ENCODE results near the gene NKAIN2.

NKAIN2 gene

DNA sequence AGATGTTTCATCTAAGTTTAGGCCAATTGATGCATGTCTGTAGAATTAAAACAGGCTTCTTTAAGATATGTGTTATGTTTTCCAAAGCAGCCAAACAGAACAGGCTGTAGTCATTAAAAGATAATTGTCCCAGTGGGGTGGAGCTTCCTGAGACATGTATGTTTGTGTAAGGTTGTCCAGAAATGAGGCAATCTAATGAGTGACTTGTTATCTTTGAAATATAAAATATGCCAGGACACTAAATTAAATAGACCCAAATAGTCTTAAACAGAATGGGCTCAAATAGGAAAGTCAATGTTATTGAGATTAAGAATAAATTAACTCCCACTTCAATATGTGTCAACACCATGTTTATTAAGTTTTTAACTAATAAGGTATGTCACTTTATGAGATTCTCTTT is 953.9 kb downstream of the NKAIN2 start:
- Histone ChIP-seq H3K79me2 (ENCODE audit: control insufficient read depth, insufficient read depth, low read length, poor library complexity) (no peaks in the 10 kb centered on the region), H4K91ac (ENCODE audit: low read depth, low read length) (no peak overlapping the region), H2BK12ac (ENCODE audit: low read length) (no peak overlapping the region), H3K4me3 (ENCODE audit: low read depth, low read length) (no peak overlapping the region), H3K79me1 (ENCODE audit: low read length) (no peaks in the 10 kb centered on the region), H3K9me3 (ENCODE audit: insufficient read depth, low read depth, low read length) (no peaks in the 10 kb centered on the region), H3K4me1 (ENCODE audit: control insufficient read depth in 1 of 2, insufficient read depth in 2 of 2, low read length in 2 of 2) (no peaks in the 10 kb centered on the region), H3K9ac (ENCODE audit: low read length) (no peak overlapping the region), H3K18ac (ENCODE audit: low read length) (no peak overlapping the region), H4K12ac (ENCODE audit: low read depth, low read length) (no peak overlapping the region), H3K36me3 (ENCODE audit: control insufficient read depth in 1 of 2, insufficient read depth in 2 of 2, low read length in 2 of 2) (no peaks in the 10 kb centered on the region), H2BK120ac (ENCODE audit: insufficient read depth, low read length, poor library complexity) (no peak overlapping the region), H3K14ac (ENCODE audit: low read length) (no peak overlapping the region), H2AFZ (ENCODE audit: insufficient read depth, low read length, poor library complexity) (no peak overlapping the region), H3K4me2 (ENCODE audit: low read length) (no peak overlapping the region), H3K4ac (ENCODE audit: low read depth, low read length) (no peak overlapping the region), H2AK5ac (ENCODE audit: low read length) (no peak overlapping the region), H3K27me3 (ENCODE audit: insufficient read depth, low read length) (no peaks in the 10 kb centered on the region), H4K8ac (ENCODE audit: low read depth, low read length) (no peak overlapping the region), H3K27ac (ENCODE audit: low read depth, low read length) (no peak overlapping the region), H3K23ac (ENCODE audit: low read length) (no peak overlapping the region), H2BK5ac (ENCODE audit: low read depth, low read length, poor library complexity) (no peak overlapping the region)
- DNase-seq, result no peak

DNA sequence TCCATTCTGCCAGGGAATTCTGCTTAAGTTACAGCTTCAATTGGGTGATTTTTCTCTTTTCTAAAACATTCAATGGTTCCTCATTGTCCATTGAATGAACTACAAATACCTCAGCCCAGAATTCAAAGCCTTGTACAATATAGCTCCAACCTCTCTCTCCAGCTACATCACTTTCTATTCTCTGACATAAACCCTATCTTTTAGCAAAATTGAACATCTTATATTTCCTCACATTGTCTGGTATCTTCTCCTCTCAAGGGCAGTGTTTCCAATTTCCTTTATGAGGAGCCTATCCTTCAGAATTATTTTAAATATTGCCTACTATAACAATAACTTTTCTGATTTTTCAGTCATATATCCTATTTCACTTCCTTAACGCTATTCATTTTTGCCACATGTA is 955.0 kb downstream of the NKAIN2 start:
- Histone ChIP-seq H3K4me2 (ENCODE audit: low read length) (no peak overlapping the region), H4K91ac (ENCODE audit: low read depth, low read length) (no peak overlapping the region), H2BK120ac (ENCODE audit: insufficient read depth, low read length, poor library complexity) (no peak overlapping the region), H3K9me3 (ENCODE audit: insufficient read depth, low read depth, low read length) (no peaks in the 10 kb centered on the region), H3K79me1 (ENCODE audit: low read length) (no peaks in the 10 kb centered on the region), H3K18ac (ENCODE audit: low read length) (no peak overlapping the region), H3K4me3 (ENCODE audit: low read depth, low read length) (no peak overlapping the region), H3K9ac (ENCODE audit: low read length) (no peak overlapping the region), H3K79me2 (ENCODE audit: control insufficient read depth, insufficient read depth, low read length, poor library complexity) (no peaks in the 10 kb centered on the region), H3K14ac (ENCODE audit: low read length) (no peak overlapping the region), H2AFZ (ENCODE audit: insufficient read depth, low read length, poor library complexity) (no peak overlapping the region), H3K36me3 (ENCODE audit: control insufficient read depth in 1 of 2, insufficient read depth in 2 of 2, low read length in 2 of 2) (no peaks in the 10 kb centered on the region), H4K12ac (ENCODE audit: low read depth, low read length) (no peak overlapping the region), H2BK5ac (ENCODE audit: low read depth, low read length, poor library complexity) (no peak overlapping the region), H3K27ac (ENCODE audit: low read depth, low read length) (no peak overlapping the region), H3K4me1 (ENCODE audit: control insufficient read depth in 1 of 2, insufficient read depth in 2 of 2, low read length in 2 of 2) (no peaks in the 10 kb centered on the region), H3K27me3 (ENCODE audit: insufficient read depth, low read length) (no peaks in the 10 kb centered on the region), H2AK5ac (ENCODE audit: low read length) (no peak overlapping the region), H3K23ac (ENCODE audit: low read length) (no peak overlapping the region), H4K8ac (ENCODE audit: low read depth, low read length) (no peak overlapping the region), H3K4ac (ENCODE audit: low read depth, low read length) (no peak overlapping the region), H2BK12ac (ENCODE audit: low read length) (no peak overlapping the region)
- no peak for DNase-seq
- WGBS (ENCODE audit: extremely low coverage, insufficient coverage, insufficient read length), result 100% methylated on average over 1 of the region's 1 CpG

DNA sequence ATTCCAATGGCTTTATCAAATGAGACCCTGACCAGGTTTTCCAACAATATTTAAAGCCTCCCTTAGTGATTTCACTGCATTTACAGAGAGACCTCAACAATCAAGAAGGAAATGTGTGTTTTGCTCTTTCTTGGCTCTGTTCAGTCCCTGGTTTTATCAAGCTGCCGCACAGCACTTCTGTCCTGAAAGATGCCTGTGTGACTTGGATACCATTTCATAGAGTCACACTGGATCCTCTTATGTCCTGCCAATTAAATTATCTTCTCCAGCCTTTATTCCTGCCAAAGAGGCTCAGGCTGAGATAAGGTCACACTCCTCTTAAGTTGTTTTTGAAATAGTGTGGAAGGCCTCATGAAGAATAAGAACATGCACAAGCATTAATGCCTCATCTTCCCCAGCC is 961.6 kb downstream of the NKAIN2 start:
- no peak overlapping the region for H2BK120ac ChIP-seq (ENCODE audit: insufficient read depth, low read length, poor library complexity)
- no peak overlapping the region for H2BK12ac ChIP-seq (ENCODE audit: low read length)
- H3K4me3 ChIP-seq (ENCODE audit: low read depth, low read length), result no peak overlapping the region
- no peak overlapping the region for H4K12ac ChIP-seq (ENCODE audit: low read depth, low read length)
- H2AK5ac ChIP-seq (ENCODE audit: low read length), result no peak overlapping the region
- no peak overlapping the region for H2AFZ ChIP-seq (ENCODE audit: insufficient read depth, low read length, poor library complexity)
- WGBS (ENCODE audit: extremely low coverage, insufficient coverage, insufficient read length), result no CpG with 5 or more reads among the region's 1 CpG
- no peaks in the 10 kb centered on the region for H3K27me3 ChIP-seq (ENCODE audit: insufficient read depth, low read length)
- no peak overlapping the region for H3K4ac ChIP-seq (ENCODE audit: low read depth, low read length)
- no peaks in the 10 kb centered on the region for H3K36me3 ChIP-seq (ENCODE audit: control insufficient read depth in 1 of 2, insufficient read depth in 2 of 2, low read length in 2 of 2)
- H3K18ac ChIP-seq (ENCODE audit: low read length), result no peak overlapping the region
- no peak overlapping the region for H4K8ac ChIP-seq (ENCODE audit: low read depth, low read length)
- no peak overlapping the region for H3K4me2 ChIP-seq (ENCODE audit: low read length)
- H2BK5ac ChIP-seq (ENCODE audit: low read depth, low read length, poor library complexity), result no peak overlapping the region
- no peak overlapping the region for H3K23ac ChIP-seq (ENCODE audit: low read length)
- H4K91ac ChIP-seq (ENCODE audit: low read depth, low read length), result no peak overlapping the region
- H3K14ac ChIP-seq (ENCODE audit: low read length), result no peak overlapping the region
- no peaks in the 10 kb centered on the region for H3K4me1 ChIP-seq (ENCODE audit: control insufficient read depth in 1 of 2, insufficient read depth in 2 of 2, low read length in 2 of 2)
- H3K9me3 ChIP-seq (ENCODE audit: insufficient read depth, low read depth, low read length), result no peaks in the 10 kb centered on the region
- H3K79me2 ChIP-seq (ENCODE audit: control insufficient read depth, insufficient read depth, low read length, poor library complexity), result no peaks in the 10 kb centered on the region
- no peaks in the 10 kb centered on the region for H3K79me1 ChIP-seq (ENCODE audit: low read length)
- H3K27ac ChIP-seq (ENCODE audit: low read depth, low read length), result no peak overlapping the region
- no peak overlapping the region for H3K9ac ChIP-seq (ENCODE audit: low read length)
- DNase-seq, result no peak

DNA sequence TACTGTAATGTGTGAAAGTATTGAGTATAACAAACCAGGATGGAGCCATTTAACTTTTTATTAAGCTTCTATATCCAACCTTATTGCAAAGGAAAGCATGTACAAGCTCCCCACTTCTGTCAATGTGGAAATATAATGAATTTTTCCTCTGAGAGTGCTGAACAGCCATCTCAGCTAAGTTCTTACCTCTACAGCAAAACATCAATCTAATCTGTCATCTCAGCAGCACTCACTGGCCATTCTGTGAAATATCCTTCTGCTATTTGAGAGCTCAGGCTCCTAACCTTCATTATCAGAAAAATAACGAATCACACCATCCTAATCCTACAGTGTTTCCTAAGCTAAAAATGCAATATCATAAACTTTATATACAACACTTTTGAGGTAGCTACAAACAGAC is 964.6 kb downstream of the NKAIN2 start:
- Histone ChIP-seq H2BK12ac (ENCODE audit: low read length) (no peak overlapping the region), H3K4me2 (ENCODE audit: low read length) (no peak overlapping the region), H3K79me2 (ENCODE audit: control insufficient read depth, insufficient read depth, low read length, poor library complexity) (no peaks in the 10 kb centered on the region), H3K4me3 (ENCODE audit: low read depth, low read length) (no peak overlapping the region), H3K4me1 (ENCODE audit: control insufficient read depth in 1 of 2, insufficient read depth in 2 of 2, low read length in 2 of 2) (no peaks in the 10 kb centered on the region), H3K9ac (ENCODE audit: low read length) (no peak overlapping the region), H2BK120ac (ENCODE audit: insufficient read depth, low read length, poor library complexity) (no peak overlapping the region), H4K12ac (ENCODE audit: low read depth, low read length) (no peak overlapping the region), H2BK5ac (ENCODE audit: low read depth, low read length, poor library complexity) (no peak overlapping the region), H4K8ac (ENCODE audit: low read depth, low read length) (no peak overlapping the region), H4K91ac (ENCODE audit: low read depth, low read length) (no peak overlapping the region), H3K14ac (ENCODE audit: low read length) (no peak overlapping the region), H3K9me3 (ENCODE audit: insufficient read depth, low read depth, low read length) (no peaks in the 10 kb centered on the region), H2AFZ (ENCODE audit: insufficient read depth, low read length, poor library complexity) (no peak overlapping the region), H3K4ac (ENCODE audit: low read depth, low read length) (no peak overlapping the region), H2AK5ac (ENCODE audit: low read length) (no peak overlapping the region), H3K27ac (ENCODE audit: low read depth, low read length) (no peak overlapping the region), H3K79me1 (ENCODE audit: low read length) (no peaks in the 10 kb centered on the region), H3K36me3 (ENCODE audit: control insufficient read depth in 1 of 2, insufficient read depth in 2 of 2, low read length in 2 of 2) (no peaks in the 10 kb centered on the region), H3K27me3 (ENCODE audit: insufficient read depth, low read length) (no peaks in the 10 kb centered on the region), H3K23ac (ENCODE audit: low read length) (no peak overlapping the region), H3K18ac (ENCODE audit: low read length) (no peak overlapping the region)
- no peak for DNase-seq
- no CpG with 5 or more reads among the region's 1 CpG for WGBS (ENCODE audit: extremely low coverage, insufficient coverage, insufficient read length)
